Heart left ventricle (tissue), 16 donors: ENCODE measurements around the gene VGLL3. TPM values are rescaled to one million over a fixed set of nuclear protein-coding genes. Genes with fewer than 3 reads are reported as not detected.

Experiments
- ATAC-seq, 4 donors: fragments of 200-7000 bp; cut with Tn5 transposase; one replicate each; pipeline ENCODE4 v1.9.1; 2020 to 2022; ENCODE audit warnings: moderate library complexity in 4 of 4, mild to moderate bottlenecking in 3 of 4, moderate number of reproducible peaks in 1 of 4
- DNase-seq, 5 donors: peaks; one replicate each; pipeline ENCODE4 v3.0.0-alpha.2; 2020
- H3K27ac ChIP-seq, 12 donors: fragments of 200-600 bp; sonication (generic) in 4 of 12; one replicate each; pipeline versions ENCODE4 v1.5.0 to v1.8.0; 2016 to 2022; ENCODE audit warnings: mild to moderate bottlenecking in 2 of 12
- H3K27me3 ChIP-seq, 9 donors: fragments of 200-600 bp; sonication (generic) in 2 of 9; one replicate each; pipeline versions ENCODE4 v1.5.1 to v1.8.0; 2016 to 2022; ENCODE audit warnings: mild to moderate bottlenecking in 3 of 9
- H3K36me3 ChIP-seq, 9 donors: fragments of 200-600 bp; sonication (generic) in 2 of 9; one replicate each; pipeline versions ENCODE4 v1.5.0 to v1.8.0; 2018 to 2022; ENCODE audit warnings: mild to moderate bottlenecking in 2 of 9
- H3K4me1 ChIP-seq, 12 donors: fragments of 200-600 bp; sonication (generic) in 4 of 12; one replicate each; pipeline versions ENCODE4 v1.5.0 to v1.8.0; 2016 to 2022; ENCODE audit warnings: mild to moderate bottlenecking in 3 of 12
- H3K4me3 ChIP-seq, 12 donors: fragments of 200-600 bp; sonication (generic) in 4 of 12; one replicate each; pipeline versions ENCODE4 v1.5.0 to v1.8.0; 2017 to 2022; ENCODE audit warnings: mild to moderate bottlenecking in 9 of 12, moderate library complexity in 4 of 12
- H3K9me3 ChIP-seq, 12 donors: fragments of 200-600 bp; sonication (generic) in 4 of 12; one replicate each; pipeline versions ENCODE4 v1.5.0 to v1.8.0; 2016 to 2022; ENCODE audit warnings: mild to moderate bottlenecking in 1 of 12
- CTCF ChIP-seq, 12 donors: fragments of 200-600 bp; sonication (generic) in 4 of 12; IDR thresholded peaks; one replicate each; pipeline versions ENCODE4 v1.5.0 to v1.8.0; 2018 to 2022; ENCODE audit warnings: antibody characterized with exemption in 12 of 12, mild to moderate bottlenecking in 5 of 12
- POLR2A ChIP-seq, 2 donors: fragments of 450-650 bp; IDR thresholded peaks; one replicate each; pipeline ENCODE4 v1.6.1; 2017; ENCODE audit warnings: antibody characterized with exemption in 2 of 2, mild to moderate bottlenecking in 2 of 2, moderate library complexity in 2 of 2
- WGBS, 4 donors: extraction: QIAGEN DNeasy Blood & Tissue Kit in 2 of 4; methylation state at CpG; one replicate each; pipeline versions ENCODE4 v1.1.5 to v1.1.7; 2013 to 2018; 5-methylcytosine and 5-hydroxymethylcytosine counted together
- intact Hi-C, 10 donors: fragments of 100-400 bp; cut with DNase I; formaldehyde crosslinking; loops; one replicate each; pipeline versions ENCODE4 v1.11.1 to v1.14.2; 2022
- polyA plus RNA-seq, 2 donors: library from polyadenylated mRNA; stranded (reverse); fragments of 200-250 nt; gene quantifications; one replicate each; pipeline ENCODE4 v1.2.3, GENCODE V29; 2013
- total RNA-seq, 9 donors: library from RNA; depleted of rRNA in 2 of 9; stranded (reverse); fragments of >200 nt in 2 of 9; fragmentation: NEBNext Ultra II Directional in 3 of 9; extraction: Animal tissue kit (Norgen Biotek cat#: 25700) in 3 of 9; gene quantifications; one replicate each; pipeline versions ENCODE4 v1.1.0 to v1.2.4, GENCODE V29; 2016 to 2023
- donor health status: ischemic (EF 13 %, LVEDD 7.1; RV severe dilation, severe dysfunction).
- donor health status: healthy with polysubstance abuse.
- donor health status: DM: no; HTN: yes; CAD: no.
- donor health status: DM: no; HTN: no; CAD: no.
- donor health status: ischemic (EF 25% LVEDD 6.9; RV normal size, moderate dysfunction).
- donor health status: ischemic (EF 25% LVEDD 5.7; RV mildly dilated, moderate dysfunction).
- donor health status: healthy.
- donor health status: DM: yes; HTN: yes; CAD: no.
- donor health status: ischemic (EF 35%, LVEDD 5.7; RV mildly dilated, moderate dysfunction).
- donor health status: nonischemic (EF 11% LVEDD 7.7; RV severe dilation, severe dysfunction).
- donor health status: DM: yes; HTN: yes; CAD: no.
- donor health status: PGD.
- donor health status: ischemic (EF 29% LVEDD 5.4; RV normal size, mild dysfunction).
- donor health status: nonischemic (EF 23%, LVEDD 6.1; RV moderate dilation, normal function).

Gene VGLL3
- total and polyA plus RNA-seq, 11 donors = 0.65 to 25.4 (median 6.3) TPM

DNA sequence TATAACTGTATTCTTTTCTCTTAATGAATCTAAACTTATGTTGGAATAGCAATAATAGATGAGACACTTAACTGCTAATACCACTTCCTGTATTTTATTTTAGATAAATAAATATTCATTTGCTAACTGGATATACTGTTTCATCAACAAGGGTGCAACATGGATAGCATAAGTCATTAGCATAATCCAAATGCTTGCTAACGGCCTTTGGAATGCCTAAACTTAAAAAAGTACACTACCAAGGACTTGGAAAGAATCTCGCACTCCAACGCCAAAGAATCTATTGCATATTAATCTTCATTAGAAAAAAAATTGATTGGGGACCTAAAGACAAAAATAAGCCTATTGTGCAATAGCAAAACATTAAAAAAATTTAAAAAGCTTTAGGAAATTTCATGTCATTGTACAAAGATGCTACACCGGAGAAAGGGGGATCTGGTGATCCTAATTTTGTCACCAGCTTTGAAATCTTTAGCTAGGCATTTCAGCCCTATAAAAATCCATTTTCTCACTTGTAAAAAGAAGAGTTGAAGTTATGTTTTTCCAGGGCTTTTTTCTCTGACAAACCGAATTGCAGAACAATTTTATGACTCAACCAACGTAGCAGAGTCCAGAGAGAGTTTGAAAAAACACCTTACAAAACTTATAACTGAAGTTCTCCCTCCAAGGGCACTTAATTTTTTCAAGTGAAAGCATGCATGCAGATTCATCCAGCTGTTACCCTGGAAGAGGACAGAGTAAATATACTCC lies 4.1 kb downstream of the VGLL3 start:
- Histone ChIP-seq H3K4me1 (peaks cover 0 to 15% (median 5%) of the 10 kb centered on the region in 12 donors), H3K27me3 (peaks cover 0 to 24% (median 14%) of the 10 kb centered on the region in 9 donors), H3K9me3 (no peaks in the 10 kb centered on the region), H3K27ac (peak overlapping the region in 6 of 12 donors; percentile 14 to 88 (median 30)), H3K4me3 (peak overlapping the region in 3 of 12 donors; percentile 6 to 75 (median 71)), H3K36me3 (no peaks in the 10 kb centered on the region)
- intact Hi-C loops = no loop called here
- no peak for ATAC-seq
- WGBS, 4 donors = 52 to 64% (median 56%) methylated on average over 6 of the region's 6 CpGs
- DNase-seq = no peak
- TF ChIP-seq CTCF (IDR thresholded peaks at IDR 0.05) = no peak
- TF ChIP-seq POLR2A (IDR thresholded peaks at IDR 0.05) = no peak

GRCh38 chr3:86985181-86985826 lies 5.6 kb downstream of the VGLL3 start:
- intact Hi-C loops = no loop called here
- H3K27me3 ChIP-seq = peaks cover 0 to 16% (median 5%) of the 10 kb centered on the region in 9 donors
- peak in 1 of 4 donors; percentile 44 for ATAC-seq
- peaks cover 0 to 15% (median 0%) of the 10 kb centered on the region in 12 donors for H3K4me1 ChIP-seq
- H3K27ac ChIP-seq = peak overlapping the region in 8 of 12 donors; percentile 0 to 88 (median 26)
- H3K36me3 ChIP-seq = no peaks in the 10 kb centered on the region
- no peak for DNase-seq
- 52 to 75% (median 67%) methylated on average over 2 of the region's 2 CpGs for WGBS, 4 donors
- H3K9me3 ChIP-seq = no peaks in the 10 kb centered on the region
- TF ChIP-seq CTCF (IDR thresholded peaks at IDR 0.05) (no peak), POLR2A (IDR thresholded peaks at IDR 0.05) (no peak)
- H3K4me3 ChIP-seq = peak overlapping the region in 2 of 12 donors; percentile 4 to 10

GRCh38 chr3:86984271-86984670 lies 6.7 kb downstream of the VGLL3 start:
- Histone ChIP-seq H3K4me1 (peaks cover 0 to 15% (median 0%) of the 10 kb centered on the region in 12 donors), H3K36me3 (no peaks in the 10 kb centered on the region), H3K4me3 (no peak overlapping the region), H3K9me3 (no peaks in the 10 kb centered on the region), H3K27ac (peak overlapping the region in 5 of 12 donors; percentile 21 to 88 (median 32)), H3K27me3 (peaks cover 0 to 10% (median 0%) of the 10 kb centered on the region in 9 donors)
- DNase-seq (no peak), ATAC-seq (no peak)
- TF ChIP-seq POLR2A (IDR thresholded peaks at IDR 0.05) = no peak
- no peak for TF ChIP-seq CTCF (IDR thresholded peaks at IDR 0.05)
- intact Hi-C loops = no loop called here
- 71 to 84% (median 80%) methylated on average over 2 of the region's 2 CpGs for WGBS, 4 donors

- Histone ChIP-seq H3K4me3 (peak overlapping the region in 2 of 12 donors; percentile 4 to 12), H3K27ac (peak overlapping the region in 7 of 12 donors; percentile 14 to 66 (median 47)), H3K36me3 (no peaks in the 10 kb centered on the region), H3K4me1 (peaks cover 0 to 16% (median 0%) of the 10 kb centered on the region in 12 donors), H3K9me3 (no peaks in the 10 kb centered on the region), H3K27me3 (peaks cover 0 to 4% (median 0%) of the 10 kb centered on the region in 9 donors)
- peak in 3 of 4 donors; percentile 57 to 76 (median 73) for ATAC-seq
- TF ChIP-seq POLR2A (IDR thresholded peaks at IDR 0.05) = no peak
- TF ChIP-seq CTCF (IDR thresholded peaks at IDR 0.05) = no peak
- 46 to 61% (median 50%) methylated on average over 2 of the region's 2 CpGs for WGBS, 4 donors
- intact Hi-C loops = no loop called here
- no peak for DNase-seq
Observed at GRCh38 chr3:86982883-86983282, 8.1 kb downstream of the VGLL3 start.
